HG03558 (cell line): Measurements from ENCODE around the gene ITGA3.

Experiments used
- ATAC-seq: cut with Tn5 transposase; IDR thresholded peaks from one replicate; pipeline ENCODE4 v1.9.1; 2021; ENCODE audit warnings: moderate number of reproducible peaks; ENCODE audit not compliant: unreplicated experiment; ENCODE audit errors: extremely low read depth

Gene ITGA3

DNA sequence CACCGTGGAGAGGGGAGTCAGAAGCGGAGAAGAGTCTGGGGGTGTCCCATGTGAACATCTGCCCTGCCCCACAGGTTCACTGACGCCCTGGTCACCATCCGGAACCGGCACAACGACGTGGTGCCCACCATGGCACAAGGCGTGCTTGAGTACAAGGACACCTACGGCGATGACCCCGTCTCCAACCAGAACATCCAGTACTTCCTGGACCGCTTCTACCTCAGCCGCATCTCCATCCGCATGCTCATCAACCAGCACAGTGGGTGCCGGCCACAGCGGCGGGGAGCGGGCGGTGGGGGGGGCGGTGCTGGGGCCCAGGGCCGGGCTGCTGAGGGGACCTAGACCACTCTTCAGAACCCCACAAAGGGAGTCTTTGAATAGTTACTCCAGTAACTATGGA is 49.9 kb downstream of the ITGA3 start:
- no peak for ATAC-seq

DNA sequence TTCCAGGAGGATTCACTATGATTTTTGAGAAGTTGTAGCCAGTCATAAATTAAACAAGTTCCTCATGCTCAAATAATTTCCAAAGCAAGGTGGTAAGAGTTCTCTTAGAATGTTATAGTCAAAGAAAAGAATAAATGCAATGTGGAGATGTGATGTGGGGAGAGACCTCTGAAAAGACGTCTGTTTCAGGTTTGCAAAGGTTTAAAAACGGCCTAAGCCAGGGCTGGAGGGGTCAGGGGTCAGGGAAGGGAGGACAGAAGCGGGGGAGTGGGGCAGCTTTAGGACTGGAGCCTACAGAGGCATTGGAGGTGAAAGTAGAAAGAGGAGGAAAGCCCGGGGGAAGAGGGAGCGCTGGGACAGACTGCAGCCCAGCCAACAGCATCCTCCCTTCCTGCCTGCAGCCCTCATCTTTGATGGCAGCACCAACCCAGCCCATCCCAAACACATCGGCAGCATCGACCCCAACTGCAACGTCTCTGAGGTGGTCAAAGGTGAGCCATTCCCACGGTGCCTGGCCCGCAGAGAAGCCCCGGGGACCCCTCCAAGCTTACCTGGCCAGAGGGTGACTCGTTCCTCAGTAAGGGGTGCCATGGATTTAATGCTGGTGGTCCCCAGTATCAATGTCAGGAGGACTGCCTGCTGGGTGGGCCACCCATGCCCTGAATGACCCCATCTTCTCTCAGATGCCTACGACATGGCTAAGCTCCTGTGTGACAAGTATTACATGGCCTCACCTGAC is 50.7 kb downstream of the ITGA3 start:
- no peak for ATAC-seq

DNA sequence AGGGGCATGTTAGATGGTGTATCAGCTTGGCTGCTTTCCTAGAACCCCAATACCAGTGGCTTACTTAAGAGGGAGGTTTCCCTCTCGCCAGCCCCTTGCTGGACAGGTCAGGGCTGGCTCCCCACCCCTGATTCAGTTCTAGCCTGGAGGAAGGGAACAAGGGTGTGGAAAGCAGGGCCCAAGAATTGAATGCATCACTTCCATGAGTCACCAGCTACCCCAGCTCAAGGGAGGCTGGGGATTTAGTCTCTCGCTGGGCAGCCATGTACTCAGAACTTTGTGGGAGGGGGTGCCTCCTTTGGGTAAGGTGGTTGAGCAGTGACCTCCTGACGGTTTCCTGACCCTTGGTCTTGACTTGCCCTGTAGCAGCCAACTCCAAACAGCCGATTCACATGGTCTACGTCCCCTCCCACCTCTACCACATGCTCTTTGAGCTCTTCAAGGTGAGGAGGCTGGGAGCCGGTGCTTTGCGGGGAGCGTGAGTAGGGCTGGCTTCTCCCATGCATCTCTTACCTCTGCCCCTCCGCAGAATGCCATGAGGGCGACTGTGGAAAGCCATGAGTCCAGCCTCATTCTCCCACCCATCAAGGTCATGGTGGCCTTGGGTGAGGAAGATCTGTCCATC is 52.0 kb downstream of the ITGA3 start:
- no peak for ATAC-seq

DNA sequence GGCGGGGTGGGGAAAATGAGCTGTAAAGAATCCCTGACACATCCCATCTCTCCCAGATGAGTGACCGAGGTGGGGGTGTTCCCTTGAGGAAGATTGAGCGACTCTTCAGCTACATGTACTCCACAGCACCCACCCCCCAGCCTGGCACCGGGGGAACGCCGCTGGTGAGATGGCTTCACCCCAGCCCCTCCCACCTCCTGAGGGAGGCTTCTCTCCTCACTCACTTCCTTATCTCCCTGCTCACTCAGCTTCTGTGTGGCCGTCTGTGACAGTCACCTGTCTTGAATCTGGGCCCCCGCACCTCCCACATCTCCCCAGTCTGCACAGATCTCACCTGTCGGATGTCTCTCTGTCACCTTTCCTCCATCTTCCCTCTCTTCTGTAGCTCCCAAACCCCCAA is 52.6 kb downstream of the ITGA3 start:
- no peak for ATAC-seq

DNA sequence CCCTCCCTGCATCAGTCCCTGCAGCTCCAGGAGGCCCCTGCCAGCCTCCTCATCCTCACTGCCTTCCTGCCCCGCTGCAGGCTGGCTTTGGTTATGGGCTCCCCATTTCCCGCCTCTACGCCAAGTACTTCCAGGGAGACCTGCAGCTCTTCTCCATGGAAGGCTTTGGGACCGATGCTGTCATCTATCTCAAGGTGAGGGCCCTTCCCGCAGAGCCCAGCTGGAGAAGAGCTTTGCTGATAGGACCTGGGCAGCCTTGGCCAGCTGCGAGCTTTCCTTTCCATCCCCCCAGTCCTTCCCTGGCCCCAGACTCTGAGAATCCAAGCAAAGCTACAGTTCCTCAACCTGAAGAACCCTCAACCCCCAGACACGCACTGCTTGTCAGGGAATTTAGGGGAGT is 53.3 kb downstream of the ITGA3 start:
- no peak for ATAC-seq

DNA sequence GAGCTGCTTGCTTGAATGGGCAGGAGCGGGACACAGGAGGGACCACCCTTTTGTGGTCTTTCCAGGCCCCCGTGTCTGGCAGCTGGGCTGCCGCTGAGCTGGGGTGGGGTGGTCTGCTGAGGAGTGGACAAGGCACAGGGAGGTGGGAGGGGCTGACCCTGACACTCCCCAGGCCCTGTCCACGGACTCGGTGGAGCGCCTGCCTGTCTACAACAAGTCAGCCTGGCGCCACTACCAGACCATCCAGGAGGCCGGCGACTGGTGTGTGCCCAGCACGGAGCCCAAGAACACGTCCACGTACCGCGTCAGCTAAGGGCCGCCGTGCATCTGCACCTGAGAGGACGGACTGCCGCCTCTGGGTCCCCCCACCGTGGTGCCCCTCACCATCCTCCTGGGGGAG is 53.9 kb downstream of the ITGA3 start:
- no peak for ATAC-seq

DNA sequence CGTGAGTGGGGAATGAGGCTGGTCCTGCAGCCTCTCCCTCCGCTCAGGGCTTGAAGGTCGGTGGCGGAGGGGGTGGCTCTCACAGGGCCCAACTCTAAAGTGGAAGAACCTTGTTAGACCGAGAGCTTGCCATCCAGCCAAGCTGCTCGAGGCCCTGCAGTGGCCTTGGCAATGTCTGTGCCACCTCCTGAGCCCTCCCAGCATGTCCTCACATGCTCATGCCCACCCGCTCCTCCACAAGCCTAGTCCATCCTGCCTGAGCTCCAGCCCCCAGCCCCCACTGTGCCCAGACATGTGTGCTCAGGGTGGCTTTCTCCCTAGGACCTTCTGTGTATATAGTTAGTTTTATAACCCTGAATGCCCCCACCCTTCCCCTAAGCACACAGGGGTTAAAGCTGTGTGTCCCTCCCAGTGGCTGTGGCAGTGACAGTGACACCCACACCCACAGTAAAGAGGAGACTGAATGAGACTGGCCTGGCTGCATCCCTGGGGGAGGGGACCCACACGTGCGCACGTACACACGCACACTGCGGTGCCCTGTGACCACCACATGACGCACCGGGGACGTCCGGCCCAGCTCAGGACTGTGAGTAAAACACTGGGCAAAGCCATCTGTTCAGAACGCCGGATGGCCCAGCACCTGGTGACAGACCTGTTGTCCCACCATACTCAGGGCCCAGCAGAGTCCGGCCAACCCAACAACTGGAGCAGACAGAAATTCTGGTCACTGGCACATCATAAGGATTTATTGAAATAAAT is 54.9 kb downstream of the ITGA3 start:
- no peak for ATAC-seq

DNA sequence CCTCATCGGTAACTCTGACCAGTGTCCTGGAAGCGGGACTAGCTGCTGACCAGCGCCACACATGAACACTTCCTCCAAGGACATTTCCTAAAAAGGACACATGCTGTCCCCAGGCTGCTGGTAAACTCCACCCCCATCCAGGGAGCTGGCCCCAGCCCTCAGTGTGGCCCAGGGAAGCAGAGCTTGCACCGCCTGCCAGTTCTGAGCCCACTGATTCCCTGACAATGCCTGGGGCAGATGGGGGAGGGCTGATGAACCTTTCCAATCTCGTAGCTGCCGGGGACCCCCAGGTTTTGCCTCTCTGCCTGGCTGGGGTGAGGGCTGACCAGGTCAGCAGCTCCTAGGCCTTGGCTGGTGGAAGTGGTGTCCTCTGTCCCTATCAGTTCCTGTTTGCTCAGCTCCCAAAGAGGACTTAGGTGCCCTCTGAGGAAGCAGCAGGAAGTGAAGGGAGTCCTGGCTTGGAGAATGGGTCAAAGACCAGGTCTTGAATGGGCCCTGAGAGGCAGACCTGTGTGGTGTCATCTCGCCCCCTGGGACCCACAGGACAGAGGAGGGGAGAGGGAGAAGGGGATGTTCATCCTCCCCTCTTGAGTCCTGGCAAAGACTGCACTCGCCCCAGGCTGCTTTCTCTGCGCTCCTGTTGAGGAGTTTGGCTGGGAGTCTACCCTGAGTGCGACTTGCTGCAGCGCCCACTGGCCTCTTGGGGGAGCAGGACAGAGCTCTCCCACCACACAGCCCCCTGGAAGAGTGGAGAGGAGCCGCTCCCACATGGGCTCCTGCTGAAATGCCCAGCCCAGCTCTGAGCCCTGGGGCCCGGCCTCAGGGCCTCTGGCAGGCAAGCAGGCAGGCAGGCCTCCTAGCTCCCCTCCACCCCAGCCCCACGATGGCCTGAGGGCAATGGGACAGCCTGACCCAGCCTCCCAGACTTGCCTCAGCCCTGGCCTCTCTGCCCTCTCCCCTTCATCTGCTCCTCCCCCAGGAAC is 56.1 kb downstream of the ITGA3 start:
- no peak for ATAC-seq

DNA sequence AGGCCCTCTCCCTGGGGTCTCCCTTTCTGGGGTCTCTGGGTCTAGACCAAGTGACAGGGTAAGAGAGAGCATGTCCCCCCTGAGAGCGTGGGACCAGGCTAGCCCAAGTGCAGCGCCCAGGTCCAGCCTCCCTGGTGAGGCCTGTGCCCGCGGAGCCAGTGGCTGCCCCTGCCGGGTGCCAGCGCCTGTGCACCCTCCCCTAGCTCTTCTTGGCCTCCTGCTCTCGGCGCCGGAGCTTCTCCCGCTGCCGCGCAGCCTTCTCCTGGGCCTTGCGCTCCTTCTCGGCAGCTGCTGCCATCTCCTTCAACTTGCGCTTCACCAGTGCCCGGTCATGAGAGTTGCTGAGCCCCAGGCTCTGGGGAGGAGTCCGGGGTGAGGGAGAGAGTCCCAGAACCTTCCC is 56.8 kb downstream of the ITGA3 start:
- no peak for ATAC-seq

DNA sequence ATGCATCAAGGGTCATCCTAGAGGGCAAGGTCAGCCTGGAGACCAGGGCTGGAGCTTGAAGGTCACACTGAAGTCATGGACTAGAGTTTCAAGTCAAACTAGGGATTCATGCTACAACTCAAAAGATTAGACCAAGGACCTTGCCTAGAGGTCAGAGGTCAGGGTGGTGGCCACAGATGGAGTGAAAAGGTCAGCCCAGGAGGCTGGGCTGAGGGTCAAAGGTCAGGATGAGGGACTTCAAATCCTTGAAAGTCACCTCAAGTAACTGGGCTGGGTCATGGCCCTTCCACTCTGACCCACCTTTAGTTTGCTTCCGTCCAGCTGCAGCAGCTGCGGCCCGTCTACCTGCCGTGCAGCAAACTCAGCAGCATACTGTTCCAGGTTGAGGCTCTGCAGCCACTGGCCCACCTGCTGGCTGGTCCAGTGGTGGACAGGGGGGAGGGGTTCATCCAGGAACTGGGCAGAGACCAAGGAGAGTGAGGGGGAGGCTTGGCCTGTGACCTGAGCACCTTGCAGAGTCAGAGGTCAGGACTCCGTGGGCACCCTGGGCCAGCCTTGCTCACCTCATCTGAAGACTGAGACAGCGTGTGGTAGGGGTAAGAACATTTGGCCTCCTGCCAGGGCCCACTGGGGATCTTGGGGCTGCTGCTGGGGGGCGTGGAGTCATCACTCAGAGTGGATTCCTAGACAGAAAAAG is 57.9 kb downstream of the ITGA3 start:
- ATAC-seq, result no peak

DNA sequence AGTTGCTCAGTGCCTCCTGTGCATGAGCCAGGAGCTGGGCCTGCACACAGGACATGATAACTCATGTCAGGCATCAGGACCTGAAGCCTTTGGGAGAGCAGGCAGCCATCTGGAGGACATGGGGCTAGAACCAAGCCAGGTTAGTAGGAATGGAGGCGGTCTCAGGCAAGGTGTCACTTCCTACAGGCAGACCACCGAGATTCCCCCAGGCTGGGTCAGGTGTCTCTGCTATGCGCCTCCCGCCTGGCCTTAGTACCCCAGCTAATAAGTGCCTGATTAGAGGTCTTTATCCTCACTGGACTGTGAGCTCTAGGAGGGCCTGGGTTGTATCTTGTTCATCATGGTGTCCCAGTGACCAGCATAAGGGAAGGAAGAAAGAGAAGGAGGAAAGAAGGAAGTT is 58.5 kb downstream of the ITGA3 start:
- no peak for ATAC-seq

DNA sequence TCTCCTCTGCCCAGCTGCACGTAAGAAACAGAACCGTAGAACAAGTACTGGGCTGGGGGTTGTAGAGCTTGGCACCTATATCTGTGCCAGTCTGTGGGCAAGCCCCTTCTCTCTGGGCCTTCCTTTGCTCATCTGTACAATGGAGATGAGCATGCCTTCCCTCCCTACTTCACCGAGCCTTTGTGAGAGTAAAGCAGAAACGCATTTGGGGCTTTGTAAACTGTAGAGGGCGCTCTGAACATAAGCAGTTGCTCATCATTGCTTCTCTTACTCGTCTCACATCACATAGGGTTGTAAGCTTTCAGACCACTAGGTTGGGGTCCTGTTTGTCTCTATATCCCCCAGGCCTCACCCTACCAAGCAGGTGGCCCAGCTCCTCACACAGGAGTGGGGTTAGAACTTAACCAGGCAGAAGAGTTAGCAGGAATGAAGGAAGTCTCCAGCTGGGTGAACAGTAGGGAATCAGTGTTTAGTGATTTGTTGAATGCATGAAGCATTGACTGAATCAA is 59.0 kb downstream of the ITGA3 start:
- no peak for ATAC-seq

DNA sequence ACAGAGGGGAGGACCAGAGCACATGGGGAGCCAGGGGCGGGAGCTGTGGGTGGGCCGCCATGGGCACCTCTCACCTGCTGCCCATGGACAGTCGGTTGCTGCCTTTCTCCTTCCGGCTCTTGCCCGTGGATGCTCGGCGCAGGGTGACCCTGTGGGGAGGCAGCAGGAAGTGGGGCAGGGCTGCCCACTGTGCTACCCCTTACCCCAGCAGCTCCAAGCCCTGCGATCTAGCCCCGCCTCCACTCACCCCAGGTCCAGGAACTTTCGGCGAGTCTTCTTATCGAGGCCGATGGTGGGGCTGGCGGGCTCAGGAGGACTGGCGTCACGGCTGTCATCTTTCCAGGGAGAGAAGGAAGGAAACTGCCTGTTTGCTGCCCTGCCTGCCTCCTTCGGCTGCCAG is 59.8 kb downstream of the ITGA3 start:
- no peak for ATAC-seq

DNA sequence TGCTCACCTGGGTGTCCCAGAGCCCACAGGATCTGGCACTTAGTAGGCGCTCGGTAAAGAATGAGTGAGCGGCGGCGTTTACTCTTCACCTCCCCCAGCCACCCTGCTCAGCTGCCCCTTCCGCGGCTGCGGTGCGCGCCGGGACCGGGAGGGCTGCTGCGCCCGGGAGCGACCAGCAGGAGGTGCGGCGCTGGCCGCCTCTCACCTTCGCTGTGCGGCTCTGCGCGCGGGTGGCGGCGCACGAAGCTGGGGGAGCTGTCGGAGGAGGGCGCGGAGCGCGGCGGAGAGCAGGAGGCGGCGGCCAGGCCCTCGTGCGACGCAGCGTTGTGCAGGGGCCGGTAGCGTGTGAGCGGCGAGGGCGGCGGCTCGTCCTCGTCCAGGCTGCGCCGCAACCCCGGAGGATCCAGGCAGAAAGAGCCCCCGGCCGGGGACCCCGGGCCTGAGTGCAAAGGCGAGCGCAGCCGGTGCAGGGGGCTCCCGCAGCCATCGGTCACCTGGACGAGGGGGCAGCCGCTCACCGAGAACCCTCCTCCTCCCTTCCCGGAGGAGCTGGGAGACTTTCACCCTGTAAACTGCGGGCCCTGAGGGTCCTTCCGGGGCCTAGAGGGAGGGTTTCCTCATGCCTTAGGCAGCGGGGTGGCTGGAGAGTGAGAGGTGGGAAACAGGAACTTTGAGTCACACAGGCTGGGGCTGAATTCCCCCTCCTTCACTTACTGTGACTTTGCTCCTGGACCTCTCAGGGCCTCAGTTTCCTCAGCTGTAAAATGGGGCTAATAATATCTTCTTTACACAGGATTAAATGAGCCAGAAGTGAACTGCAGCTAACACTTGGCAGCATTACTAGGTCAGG is 61.5 kb downstream of the ITGA3 start:
- ATAC-seq, result no peak

DNA sequence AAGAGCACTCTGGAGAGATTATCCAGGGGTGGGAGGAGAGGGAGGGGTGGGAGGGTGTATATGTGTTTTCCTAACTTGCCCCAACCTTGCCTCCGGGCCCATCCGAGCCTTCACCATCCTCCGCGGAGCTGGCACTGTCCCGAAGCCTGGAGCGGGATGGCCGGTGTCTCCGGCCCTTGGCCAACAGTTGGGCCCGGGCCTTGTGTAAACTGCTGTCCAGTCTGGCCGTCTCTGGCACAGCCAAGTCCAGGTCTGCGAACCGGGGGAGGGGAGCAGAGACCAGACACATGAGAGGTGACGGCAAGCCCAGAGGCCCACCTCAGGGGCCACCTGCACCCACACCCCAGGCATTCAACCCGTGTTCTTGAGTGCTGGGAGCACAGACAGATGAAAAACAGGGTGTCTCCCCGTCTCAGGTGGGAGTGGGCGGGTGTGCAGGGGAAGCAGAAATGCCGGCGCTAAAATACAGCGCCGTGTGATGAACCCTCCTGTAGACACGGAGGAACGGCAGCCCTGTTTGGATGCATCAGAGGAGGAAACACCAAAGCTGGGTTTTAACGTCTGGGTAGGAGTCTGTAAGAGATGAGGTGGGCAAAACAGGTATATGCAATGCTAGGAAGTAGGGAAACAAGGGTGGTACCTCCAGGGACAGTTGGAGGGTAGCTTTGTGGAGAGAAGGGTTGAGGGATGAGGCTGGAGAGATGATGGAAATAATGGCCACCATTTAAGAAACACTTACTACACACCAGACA is 62.3 kb downstream of the ITGA3 start:
- ATAC-seq, result no peak

DNA sequence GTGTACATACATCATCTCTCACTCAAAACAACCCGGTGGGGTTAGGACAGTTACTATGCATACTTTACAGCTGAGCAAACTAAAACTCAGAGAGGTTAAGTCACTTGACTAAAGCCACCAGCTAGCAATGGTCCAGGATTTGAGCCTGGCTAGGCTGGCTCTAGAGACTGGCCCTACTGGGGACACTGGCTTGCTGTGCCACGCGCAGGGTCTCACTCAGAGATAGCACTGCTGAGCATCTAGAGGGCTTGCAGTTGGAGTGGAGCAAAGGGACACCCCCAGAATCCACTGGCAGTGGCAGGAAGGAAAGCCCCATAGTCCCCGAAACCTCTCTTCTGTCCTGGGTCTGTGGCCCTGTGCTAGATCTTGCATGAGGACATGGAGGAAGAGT is 62.9 kb downstream of the ITGA3 start:
- ATAC-seq, result no peak

DNA sequence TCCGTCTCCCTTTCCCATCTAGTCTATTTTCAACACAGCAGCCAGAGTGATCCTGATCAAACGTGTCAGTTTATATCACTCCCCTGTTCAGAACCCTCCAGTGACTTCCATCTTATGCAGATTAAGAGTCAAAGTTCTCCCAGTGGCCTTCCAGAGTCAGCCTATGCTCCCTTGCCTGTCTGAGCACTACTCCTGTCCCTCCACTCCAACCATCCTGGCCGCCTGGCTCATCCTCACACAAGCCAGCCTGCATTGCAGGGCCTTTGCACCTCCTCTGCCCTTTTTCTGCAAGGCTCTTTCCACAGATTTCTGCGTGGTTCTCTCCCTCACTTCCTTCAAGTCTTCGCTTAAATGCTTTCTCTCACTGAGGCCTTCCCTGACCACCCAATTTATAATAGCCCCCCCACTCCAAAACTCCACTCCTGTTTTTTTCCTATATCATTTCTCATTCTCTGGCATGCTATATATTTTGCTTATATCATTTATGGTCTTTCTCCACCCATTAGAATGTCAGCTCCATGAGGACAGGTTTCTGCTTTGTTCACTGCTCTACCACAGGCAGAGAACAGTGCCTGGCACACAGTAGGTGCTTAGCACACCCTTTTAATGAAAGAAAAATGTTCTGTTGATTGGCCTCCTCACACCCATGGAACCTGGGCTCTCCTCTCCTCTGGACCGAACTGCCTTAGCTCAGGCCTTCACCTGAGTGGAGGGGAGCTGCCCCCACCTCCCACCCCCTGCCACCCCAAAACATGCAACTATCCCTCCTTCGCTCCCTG is 64.8 kb downstream of the ITGA3 start:
- ATAC-seq, result no peak
